Right lobe of liver (tissue), 4 donors: Measurements from ENCODE around the gene TTC19.

Source experiments
- CTCF ChIP-seq, 4 donors: fragments of 200-600 bp in 3 of 4; fragments of 450-650 bp in 1 of 4; IDR thresholded peaks; one replicate each; pipeline versions ENCODE4 v1.5.1 to v1.8.0; 2016 to 2022; ENCODE audit warnings: antibody characterized with exemption in 4 of 4, mild to moderate bottlenecking in 2 of 4
- POLR2A ChIP-seq: fragments of 450-650 bp; IDR thresholded peaks from one replicate; pipeline ENCODE4 v1.6.1; 2017; ENCODE audit warnings: antibody characterized with exemption, mild to moderate bottlenecking
- donor health status: DM: no; HTN: no; CAD: no.
- donor health status: DM: no; HTN: no; CAD: no.
- donor health status: DM: no; HTN: yes; CAD: no.

GRCh38 chr17:16036261-16036660 lies 36.6 kb downstream of the TTC19 start:
- no peak for TF ChIP-seq POLR2A
- no peak for TF ChIP-seq CTCF (IDR thresholded peaks at IDR 0.05)
